Endothelial cell (in vitro differentiated cells): ENCODE data around the gene TNPO1. TPM values are rescaled to one million over a fixed set of nuclear protein-coding genes. Genes with fewer than 3 reads are reported as not detected.

Experiments
- DNase-seq: peaks from one replicate; pipeline ENCODE4 v3.0.0; 2021; ENCODE audit warnings: low spot score
- H3K27ac Mint-ChIP-seq: one replicate; pipeline ENCODE4 v1.8.0; 2021; ENCODE audit warnings: mixed read lengths, inconsistent platforms; ENCODE audit not compliant: unreplicated experiment
- H3K27me3 Mint-ChIP-seq: one replicate; pipeline ENCODE4 v1.8.0; 2021; ENCODE audit warnings: mild to moderate bottlenecking, moderate library complexity, mixed read lengths, inconsistent platforms; ENCODE audit not compliant: unreplicated experiment
- H3K36me3 Mint-ChIP-seq: one replicate; pipeline ENCODE4 v1.8.0; 2021; ENCODE audit warnings: mild to moderate bottlenecking, low read depth, mixed read lengths, inconsistent platforms; ENCODE audit not compliant: unreplicated experiment
- H3K4me1 Mint-ChIP-seq: one replicate; pipeline ENCODE4 v1.8.0; 2021; ENCODE audit warnings: mild to moderate bottlenecking, mixed read lengths, inconsistent platforms; ENCODE audit not compliant: unreplicated experiment
- H3K4me3 Mint-ChIP-seq: one replicate; pipeline ENCODE4 v1.8.0; 2021; ENCODE audit warnings: mild to moderate bottlenecking, mixed read lengths, inconsistent platforms; ENCODE audit not compliant: unreplicated experiment
- H3K9me3 Mint-ChIP-seq: one replicate; pipeline ENCODE4 v1.8.0; 2021; ENCODE audit warnings: mixed read lengths, inconsistent platforms; ENCODE audit not compliant: unreplicated experiment
- CTCF ChIP-seq: fragments of 200-600 bp; sonication (generic); IDR thresholded peaks from one replicate; pipeline ENCODE4 v1.5.0; 2021; ENCODE audit warnings: antibody characterized with exemption; ENCODE audit not compliant: unreplicated experiment
- total RNA-seq: library from RNA; stranded (reverse); fragmentation: NEBNext Ultra II Directional; extraction: Animal tissue kit (Norgen Biotek cat#: 25700); gene quantifications from one replicate; pipeline ENCODE4 v1.2.1, GENCODE V29; 2021; ENCODE audit not compliant: unreplicated experiment

TNPO1 gene
- total RNA-seq, 1 donor from 2014 or later: 149 TPM

DNA sequence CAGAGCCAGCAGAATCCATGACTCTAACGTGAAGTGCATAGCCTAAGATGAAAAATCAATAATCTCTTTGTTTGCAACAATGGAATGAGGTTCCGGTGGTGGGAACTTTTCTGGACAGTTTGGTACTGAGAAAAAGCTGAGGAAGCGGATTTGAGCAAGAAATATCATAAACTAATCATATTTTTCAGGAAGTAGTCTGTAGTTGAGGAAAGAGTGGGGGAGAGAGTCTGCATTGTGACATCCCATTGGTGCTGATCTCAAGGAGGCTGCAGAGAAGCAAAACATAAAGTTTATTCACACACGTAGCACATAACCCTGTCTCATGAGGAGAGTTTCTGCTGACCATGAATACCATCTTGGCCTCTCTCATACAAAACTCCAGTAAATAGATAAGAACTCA, 123.6 kb downstream of the TNPO1 start:
- H3K36me3 Mint-ChIP-seq: peaks cover 16% of the 10 kb centered on the region
- no peak overlapping the region for H3K27ac Mint-ChIP-seq
- no peaks in the 10 kb centered on the region for H3K9me3 Mint-ChIP-seq
- H3K4me3 Mint-ChIP-seq: no peak overlapping the region
- TF ChIP-seq CTCF: no peak
- H3K27me3 Mint-ChIP-seq: peaks cover 5% of the 10 kb centered on the region
- DNase-seq: no peak
- H3K4me1 Mint-ChIP-seq: peaks cover 20% of the 10 kb centered on the region

- TF ChIP-seq CTCF: no peak
- no peaks in the 10 kb centered on the region for H3K36me3 Mint-ChIP-seq
- no peak overlapping the region for H3K27ac Mint-ChIP-seq
- no peak overlapping the region for H3K4me3 Mint-ChIP-seq
- peaks cover 2% of the 10 kb centered on the region for H3K27me3 Mint-ChIP-seq
- no peaks in the 10 kb centered on the region for H3K9me3 Mint-ChIP-seq
- H3K4me1 Mint-ChIP-seq: peaks cover 5% of the 10 kb centered on the region
- DNase-seq: no peak
These were observed 126.8 kb downstream of the TNPO1 start for GRCh38 chr5:72943307-72943706.

GRCh38 chr5:72947498-72947897, 131.0 kb downstream of the TNPO1 start:
- Mint-ChIP-seq H3K27me3 (peaks cover 6% of the 10 kb centered on the region), H3K36me3 (no peaks in the 10 kb centered on the region), H3K4me3 (no peak overlapping the region), H3K4me1 (no peaks in the 10 kb centered on the region), H3K9me3 (no peaks in the 10 kb centered on the region), H3K27ac (no peak overlapping the region)
- no peak for TF ChIP-seq CTCF
- DNase-seq: no peak

- Mint-ChIP-seq H3K27ac (no peak overlapping the region), H3K36me3 (no peaks in the 10 kb centered on the region), H3K9me3 (no peaks in the 10 kb centered on the region), H3K27me3 (peaks cover 6% of the 10 kb centered on the region), H3K4me1 (peaks cover 10% of the 10 kb centered on the region), H3K4me3 (no peak overlapping the region)
- DNase-seq: no peak
- no peak for TF ChIP-seq CTCF
These were observed 133.0 kb downstream of the TNPO1 start for GRCh38 chr5:72949481-72949880.

DNA sequence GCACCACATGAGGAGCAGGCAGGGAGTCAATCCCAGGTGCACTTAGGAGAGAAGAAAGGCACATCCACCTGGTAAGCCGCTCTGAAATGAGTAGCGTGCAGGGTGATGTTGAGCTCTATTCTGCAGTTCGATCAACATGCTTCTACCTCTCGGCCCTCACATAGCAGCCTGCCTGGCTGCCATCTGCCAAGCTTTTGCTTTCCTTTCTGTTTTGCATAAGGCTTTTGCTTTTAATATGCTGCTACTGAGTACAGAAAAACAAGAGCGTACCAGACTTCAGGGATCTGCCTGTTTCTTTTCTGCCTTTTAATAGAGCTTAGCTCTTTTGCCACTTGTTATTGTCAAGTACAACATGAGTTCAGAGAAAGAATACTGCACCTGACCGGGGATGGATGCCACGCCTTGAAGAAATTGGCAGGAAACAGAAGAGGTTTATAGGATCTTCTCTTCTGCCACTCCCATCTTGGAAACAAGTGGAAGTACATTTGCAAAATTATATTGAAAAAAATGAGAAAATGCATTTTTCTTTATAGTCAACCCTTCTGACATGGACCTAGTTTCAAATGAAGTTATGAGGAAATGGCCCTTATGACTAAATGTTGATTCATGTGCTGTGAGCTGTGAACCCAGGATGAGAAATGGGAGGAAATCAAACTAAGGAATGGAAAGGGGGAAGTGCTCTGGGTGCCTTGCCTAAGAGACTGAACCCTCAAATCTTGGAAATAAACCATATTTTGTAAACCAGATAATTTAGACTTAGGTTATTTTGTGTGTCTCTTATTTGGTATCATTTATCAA, 135.4 kb downstream of the TNPO1 start:
- DNase-seq: no peak
- H3K27ac Mint-ChIP-seq: no peak overlapping the region
- peaks cover 4% of the 10 kb centered on the region for H3K36me3 Mint-ChIP-seq
- H3K9me3 Mint-ChIP-seq: no peaks in the 10 kb centered on the region
- H3K4me1 Mint-ChIP-seq: peaks cover 26% of the 10 kb centered on the region
- no peak overlapping the region for H3K4me3 Mint-ChIP-seq
- H3K27me3 Mint-ChIP-seq: peaks cover 9% of the 10 kb centered on the region
- TF ChIP-seq CTCF: no peak
